Ramos (cell line): Measurements from ENCODE around the gene SPOCD1.

Experiments used
- in situ Hi-C: fragments of 300-500 bp; cut with MboI; formaldehyde crosslinking; loops from one replicate; pipeline ENCODE4 v1.14.3; 2022; ENCODE audit warnings: low sequenced_read_pairs; ENCODE audit not compliant: unreplicated experiment

The SPOCD1 gene

DNA sequence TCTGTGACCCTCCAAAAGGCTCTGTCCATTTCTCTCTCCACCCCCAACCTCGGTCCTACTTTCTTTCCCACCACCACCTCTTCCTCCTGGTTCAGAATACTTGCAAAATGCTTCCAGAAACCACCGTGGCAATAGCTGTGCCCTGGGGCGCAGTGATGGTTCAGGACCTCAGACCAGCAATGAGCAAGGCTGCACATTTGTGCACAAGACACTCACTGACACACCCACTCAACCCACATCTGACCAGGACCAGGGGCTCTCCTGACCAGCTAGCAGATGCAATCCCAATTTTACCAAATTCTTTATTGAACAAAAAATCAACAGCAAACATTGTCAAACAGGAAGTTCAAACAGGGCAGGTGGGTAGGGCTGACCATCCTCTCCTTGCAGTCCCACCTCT is 25.7 kb downstream of the SPOCD1 start:
- in situ Hi-C loops = no loop called here

DNA sequence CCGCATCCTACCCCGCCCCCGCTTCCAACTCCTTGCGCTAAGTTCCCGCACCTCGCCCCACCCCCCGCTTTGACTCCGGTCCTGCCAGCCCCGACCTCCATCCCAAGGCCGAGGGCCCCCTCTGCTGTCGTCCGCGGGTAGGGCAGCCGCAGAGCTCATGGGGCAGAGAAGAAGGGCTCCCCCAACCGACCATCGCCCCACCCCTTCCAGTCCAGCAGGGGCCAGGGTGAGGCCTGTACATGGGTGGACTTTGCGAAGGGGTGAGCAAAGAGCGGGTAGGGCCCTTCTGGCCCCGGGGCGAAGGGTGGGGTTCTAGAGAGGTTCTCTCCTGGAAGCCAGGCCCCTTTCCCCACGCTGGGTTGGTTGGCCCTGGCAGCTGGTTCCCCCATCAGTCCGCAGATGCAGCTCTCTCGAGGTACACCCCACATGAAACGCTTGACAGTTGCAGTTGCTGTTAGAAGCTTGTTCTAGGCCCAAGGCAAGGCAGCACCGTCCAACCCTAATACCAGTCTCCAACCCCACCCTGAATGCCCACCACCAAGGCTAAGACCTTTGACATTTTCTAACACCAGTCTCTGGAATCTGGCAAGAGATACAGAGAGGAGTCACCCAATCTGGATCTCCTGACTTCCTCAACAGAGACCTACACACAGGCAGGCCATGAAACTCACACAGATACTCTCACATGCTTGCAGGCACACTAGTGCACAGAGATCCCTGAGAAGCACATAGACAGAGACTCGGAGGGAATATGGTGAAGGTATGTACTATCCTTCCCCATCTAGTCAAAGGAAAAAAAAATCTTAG is 26.4 kb downstream of the SPOCD1 start:
- in situ Hi-C loops = no loop called here

DNA sequence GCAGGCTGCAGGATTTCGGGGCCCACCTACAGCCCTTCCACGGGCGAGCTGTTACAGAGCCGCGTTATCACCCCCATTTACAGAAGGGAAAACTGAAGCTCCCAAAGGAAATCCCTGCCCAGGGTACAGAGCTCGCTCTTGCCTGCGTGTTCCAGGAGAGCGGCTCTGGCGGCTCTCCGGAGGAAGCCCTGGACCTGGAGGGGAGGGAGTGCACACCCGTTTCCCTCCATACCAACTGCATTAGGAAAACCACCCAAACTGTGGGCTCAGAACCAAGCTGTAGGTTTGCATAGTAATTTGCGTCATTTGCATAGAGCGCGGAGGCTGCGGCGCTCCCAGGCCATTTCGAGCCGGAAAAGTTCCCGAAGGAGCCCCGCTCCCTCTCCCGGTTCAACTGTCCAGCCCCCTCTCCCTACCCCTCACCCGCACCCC is 27.0 kb downstream of the SPOCD1 start:
- in situ Hi-C loops = no loop called here

- in situ Hi-C loops = no loop called here
Measured at GRCh38 chr1:31788138-31788824, 27.5 kb downstream of the SPOCD1 start.

DNA sequence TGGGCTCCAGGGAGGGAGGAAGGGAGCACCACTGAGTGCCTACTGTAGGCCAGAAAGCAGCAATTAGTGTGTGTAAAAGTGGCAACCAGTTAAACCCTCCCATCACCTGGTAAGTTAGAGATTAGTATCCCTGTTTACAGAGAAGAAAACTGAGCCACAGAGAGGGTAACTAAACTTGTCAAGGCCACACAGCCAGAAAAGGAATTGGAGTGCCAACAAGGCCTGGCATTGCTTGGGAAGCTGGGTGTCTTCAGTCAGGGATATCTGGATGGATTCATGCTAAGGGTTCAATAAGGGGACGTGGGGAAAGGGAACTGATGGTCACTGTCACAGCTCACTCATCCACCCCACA is 28.1 kb downstream of the SPOCD1 start:
- in situ Hi-C loops = no loop called here

GRCh38 chr1:31787261-31787660 is 28.6 kb downstream of the SPOCD1 start:
- in situ Hi-C loops = no loop called here

GRCh38 chr1:31786366-31787060 is 29.3 kb downstream of the SPOCD1 start:
- in situ Hi-C loops = no loop called here

- in situ Hi-C loops = no loop called here
Measured at GRCh38 chr1:31785947-31786290, 29.9 kb downstream of the SPOCD1 start.

DNA sequence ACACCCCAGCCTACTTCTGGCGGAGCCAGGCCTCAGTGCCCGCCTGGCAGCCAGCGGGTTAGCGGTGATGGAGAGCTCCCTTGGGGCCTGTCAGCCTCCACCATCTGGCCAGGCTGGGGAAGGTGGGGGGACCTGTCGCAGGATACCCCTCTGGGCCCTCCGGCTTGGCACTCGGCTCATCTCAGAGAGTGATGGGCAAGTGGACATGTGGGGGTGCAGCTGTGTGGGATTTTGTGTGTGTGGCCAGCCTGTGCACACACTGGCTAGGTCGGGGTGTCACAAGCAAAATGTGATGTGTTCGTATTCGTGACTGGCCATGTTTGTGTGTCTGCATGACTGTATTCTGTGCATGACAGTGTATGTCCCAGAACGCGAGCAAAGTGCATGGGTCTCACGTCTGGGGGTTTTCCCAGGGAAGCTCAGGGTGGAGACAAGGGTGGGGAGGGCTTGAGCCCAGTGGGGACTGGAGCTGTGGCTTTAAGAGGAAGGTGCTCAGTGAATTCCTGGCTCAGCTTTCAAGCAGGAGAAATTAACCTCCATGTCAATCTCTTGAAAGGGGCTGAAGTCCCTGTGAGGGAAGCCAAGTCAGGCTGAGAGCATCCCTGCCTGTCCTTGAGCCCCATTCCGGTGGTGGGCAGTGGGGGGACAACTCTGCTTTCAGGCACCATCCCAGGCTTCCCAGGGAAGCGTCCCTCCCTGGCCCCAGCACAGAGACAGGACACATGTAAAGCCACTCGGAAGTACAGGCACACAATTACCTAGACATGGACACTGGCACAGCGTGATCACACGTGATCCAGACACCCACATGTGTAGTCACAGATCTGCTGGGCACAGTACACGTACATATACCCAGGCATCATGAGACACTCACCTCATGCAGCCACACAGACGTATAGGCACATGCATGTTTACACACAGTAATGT is 30.5 kb downstream of the SPOCD1 start:
- in situ Hi-C loops = no loop called here

- in situ Hi-C loops = no loop called here
Measured at GRCh38 chr1:31784356-31785019, 31.3 kb downstream of the SPOCD1 start.

- in situ Hi-C loops = no loop called here
Measured at GRCh38 chr1:31783846-31784245, 32.0 kb downstream of the SPOCD1 start.

- in situ Hi-C loops = no loop called here
Measured at GRCh38 chr1:31782421-31783410, 33.1 kb downstream of the SPOCD1 start.

DNA sequence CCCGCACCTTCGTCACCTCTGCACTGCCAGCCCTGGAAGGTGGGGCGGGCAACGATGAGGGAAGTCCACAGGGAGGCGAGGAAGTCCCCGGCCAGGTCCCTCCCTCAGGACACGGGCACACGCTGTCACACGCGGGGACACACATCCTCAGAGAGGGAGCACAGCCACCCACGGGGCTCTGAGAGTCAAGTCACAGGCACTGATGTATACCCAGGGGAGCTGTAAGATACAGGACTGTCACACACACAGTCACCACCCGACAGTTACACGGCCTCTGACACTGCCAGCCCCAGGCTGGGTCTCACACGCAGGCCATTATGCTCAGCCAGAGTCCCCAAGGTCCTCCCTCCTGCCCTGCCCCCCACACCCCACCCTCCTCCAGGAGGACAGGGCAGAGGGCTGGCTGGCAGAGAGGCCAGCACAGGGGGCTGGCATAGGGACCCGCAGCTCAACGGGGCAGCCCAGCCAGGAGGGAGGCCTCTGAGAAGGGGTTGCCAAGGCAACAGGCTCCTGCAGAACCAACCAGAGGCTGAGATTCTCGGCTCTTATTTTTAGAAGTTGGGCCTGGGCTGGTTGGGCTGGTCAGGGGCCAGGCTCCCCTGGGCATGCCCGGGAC is 34.0 kb downstream of the SPOCD1 start:
- in situ Hi-C loops = no loop called here

DNA sequence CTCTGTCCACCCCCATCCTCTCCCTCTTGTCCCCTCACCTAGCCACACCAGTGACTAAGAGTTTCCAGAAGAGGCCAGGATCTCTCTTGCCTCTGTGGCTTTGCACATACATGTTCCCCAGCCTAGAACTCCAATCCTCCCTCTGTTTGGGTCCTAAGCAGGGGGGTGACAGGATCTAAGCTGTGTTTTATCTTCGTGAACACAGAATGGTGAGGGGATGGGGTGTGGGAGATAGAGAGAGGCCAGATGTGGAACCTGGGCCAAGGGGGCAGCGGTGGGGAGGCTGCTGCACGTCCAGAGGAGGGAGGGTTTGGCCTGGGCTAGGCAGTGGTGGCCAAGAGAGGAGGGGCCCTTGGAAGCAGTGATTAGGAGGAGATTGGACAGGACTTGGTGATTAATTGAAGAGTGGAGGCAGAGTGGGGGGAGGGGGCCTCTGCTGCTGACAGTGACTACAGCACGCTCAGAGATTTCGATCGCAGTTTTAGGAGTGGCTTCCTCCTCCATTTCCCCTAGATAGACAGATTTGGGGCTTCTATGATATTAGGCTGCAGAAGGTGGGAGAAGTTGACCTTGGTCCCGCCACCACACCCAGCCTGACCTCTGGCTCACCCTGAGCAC is 34.6 kb downstream of the SPOCD1 start:
- in situ Hi-C loops = no loop called here

GRCh38 chr1:31780632-31781031 is 35.2 kb downstream of the SPOCD1 start:
- in situ Hi-C loops = no loop called here

- in situ Hi-C loops = no loop called here
Measured at GRCh38 chr1:31779687-31780086, 36.1 kb downstream of the SPOCD1 start.

- in situ Hi-C loops = no loop called here
Measured at GRCh38 chr1:31778763-31779488, 36.9 kb downstream of the SPOCD1 start.
